VCaP (cell line): ENCODE measurements around the gene FETUB.

Source experiments
- H3K27ac ChIP-seq: fragments of 450-650 bp; 2 replicates; pipeline ENCODE4 v1.5.1; 2017
- CTCF ChIP-seq: fragments of 450-650 bp; conservative IDR thresholded peaks from 2 replicates; pipeline ENCODE4 v1.5.1; 2017; ENCODE audit warnings: mild to moderate bottlenecking, moderate library complexity

The FETUB gene

DNA sequence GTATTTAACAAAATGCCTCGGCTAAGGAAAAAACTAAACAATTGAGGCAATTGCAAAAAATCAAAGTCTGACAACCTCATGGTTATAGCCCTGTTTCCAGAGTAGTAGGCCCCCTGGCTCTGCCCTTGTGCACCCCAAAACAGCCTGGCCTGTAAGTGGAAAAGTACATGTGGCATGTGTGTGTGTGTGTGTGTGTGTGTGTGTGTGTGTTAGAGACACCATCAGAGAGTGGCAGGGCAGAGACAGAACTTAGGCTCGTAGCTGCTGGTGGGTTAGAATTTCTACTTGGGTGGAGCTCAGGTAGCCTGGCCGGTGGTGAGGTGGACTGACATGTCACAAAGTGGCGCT lies 41.4 kb upstream of the FETUB start:
- no peak for TF ChIP-seq CTCF
- no peak overlapping the region for H3K27ac ChIP-seq

GRCh38 chr3:186599142-186599784 lies 40.9 kb upstream of the FETUB start:
- no peak for TF ChIP-seq CTCF
- H3K27ac ChIP-seq = no peak overlapping the region

DNA sequence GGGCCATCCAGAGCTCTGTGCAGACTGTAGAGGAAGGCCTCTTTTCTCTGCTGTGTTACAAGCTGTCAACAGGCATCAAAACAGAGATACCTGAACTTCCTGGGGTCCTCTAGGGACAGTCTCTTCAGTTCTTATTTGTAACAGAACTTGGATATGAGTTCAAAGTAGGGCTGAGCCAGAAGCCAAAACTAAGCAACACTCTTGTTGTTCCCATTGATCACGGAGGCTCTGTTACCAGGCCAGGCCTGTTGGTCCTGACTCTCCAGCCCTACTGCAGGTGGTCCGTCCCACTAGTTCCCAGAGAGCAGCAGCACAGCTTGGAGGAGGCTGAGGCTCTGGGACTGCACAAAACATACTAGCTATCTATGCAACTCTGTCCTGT lies 40.4 kb upstream of the FETUB start:
- H3K27ac ChIP-seq = no peak overlapping the region
- no peak for TF ChIP-seq CTCF

DNA sequence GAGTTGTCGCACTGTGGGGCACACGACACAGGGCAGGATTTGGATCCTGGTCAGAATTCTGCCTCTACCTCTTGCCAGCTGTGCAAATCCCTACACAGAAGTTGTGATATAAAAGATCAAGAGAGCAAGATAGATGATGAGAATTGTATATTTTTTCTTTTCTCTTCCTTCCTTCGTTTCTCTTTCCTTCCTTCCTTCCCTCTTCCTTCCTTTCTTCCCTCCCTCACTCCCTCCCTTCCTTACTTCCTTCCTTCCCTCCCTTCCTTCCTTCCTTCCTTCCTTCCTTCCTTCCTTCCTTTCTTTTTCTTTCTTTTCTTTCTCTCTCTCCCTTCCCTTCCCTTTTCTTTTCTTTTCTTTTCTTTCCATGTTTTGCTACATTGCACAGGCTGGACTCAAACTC lies 39.3 kb upstream of the FETUB start:
- TF ChIP-seq CTCF = no peak
- H3K27ac ChIP-seq = no peak overlapping the region

DNA sequence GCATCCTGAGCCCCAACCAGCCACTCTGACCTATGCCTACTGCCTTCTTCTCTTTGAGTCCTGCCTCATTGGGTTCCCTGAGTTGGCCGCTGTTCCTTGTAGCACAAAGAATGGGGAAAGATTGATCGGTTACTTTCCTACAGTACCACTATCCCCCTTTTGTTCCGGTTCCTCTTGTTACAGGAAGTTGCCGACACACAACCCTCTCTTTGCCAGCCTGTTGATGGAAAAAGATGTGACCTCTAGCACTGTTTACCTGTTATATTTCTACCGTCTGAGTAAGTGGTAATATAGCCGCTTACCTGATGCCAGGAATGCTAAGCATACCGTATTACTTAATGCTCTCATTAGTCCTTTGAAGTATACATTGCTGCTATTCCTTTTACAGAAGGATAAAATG lies 37.0 kb upstream of the FETUB start:
- H3K27ac ChIP-seq = no peak overlapping the region
- TF ChIP-seq CTCF = no peak

DNA sequence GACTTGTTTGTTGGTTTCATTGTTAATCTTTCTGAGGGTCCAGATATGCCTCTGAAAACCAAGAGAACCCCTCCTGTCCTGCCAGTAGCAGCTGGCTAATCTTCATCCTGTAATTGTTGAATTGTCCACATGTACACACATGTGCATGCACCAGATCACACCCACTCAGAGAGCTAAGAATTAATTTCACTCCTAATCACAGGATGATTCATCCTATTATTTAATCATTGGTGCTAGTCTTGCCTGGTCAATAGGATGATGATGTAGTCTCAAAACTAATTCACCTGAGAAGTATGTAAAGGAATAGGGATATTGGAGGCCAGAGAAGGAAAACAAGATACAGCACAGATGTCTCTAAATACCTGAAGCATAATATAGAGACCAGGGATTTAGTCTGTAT lies 35.1 kb upstream of the FETUB start:
- no peak overlapping the region for H3K27ac ChIP-seq
- no peak for TF ChIP-seq CTCF

DNA sequence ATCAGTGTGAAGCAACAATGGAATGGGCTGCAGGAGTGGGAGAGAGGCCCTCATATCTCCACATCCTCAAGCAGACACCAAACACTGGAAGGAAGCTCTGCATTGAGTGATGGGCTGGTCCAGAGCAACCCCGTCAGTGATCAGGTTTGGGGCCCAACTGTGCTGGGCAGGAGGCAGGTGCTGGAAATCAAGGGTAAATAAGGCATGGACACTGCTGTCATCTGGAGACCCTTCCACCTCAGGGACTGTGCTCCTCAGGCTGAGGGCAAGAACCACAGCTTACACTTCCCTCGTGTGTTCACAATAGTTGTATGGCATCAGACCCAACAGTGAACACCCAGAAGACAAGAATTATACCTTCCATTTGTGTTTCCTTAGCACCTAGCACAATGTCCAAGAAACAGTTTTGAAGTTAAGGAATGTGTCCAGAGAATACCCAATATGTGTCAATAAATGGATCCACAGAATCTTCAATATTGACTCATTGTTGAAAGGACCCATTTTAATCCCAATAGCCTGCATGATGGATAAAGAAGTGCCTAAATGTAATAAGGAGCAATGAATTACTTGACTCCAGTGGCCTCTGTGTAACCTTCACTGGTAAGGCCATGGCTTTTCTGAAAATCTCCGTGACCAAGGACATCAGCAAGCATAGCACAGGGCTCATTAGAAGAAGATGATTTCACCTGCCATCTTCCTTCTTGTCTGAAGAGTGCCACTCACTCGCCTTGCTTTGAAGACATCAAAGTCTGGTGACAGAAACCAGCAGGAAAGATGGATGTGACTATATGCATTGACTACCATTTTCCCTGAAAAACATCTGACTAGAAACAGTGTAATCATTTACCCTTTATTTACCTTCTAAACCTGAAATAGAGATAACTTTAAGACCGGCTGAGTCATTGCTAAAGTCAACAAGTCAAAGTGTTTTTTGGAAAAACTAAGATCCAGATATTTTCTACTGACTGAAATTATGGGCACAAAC lies 34.3 kb upstream of the FETUB start:
- TF ChIP-seq CTCF = no peak
- H3K27ac ChIP-seq = no peak overlapping the region
